VCaP (cell line): ENCODE measurements around the gene C20orf204.

Experiments
- H3K27ac ChIP-seq: fragments of 450-650 bp; 2 replicates; pipeline ENCODE4 v1.5.1; 2017
- CTCF ChIP-seq: fragments of 450-650 bp; conservative IDR thresholded peaks from 2 replicates; pipeline ENCODE4 v1.5.1; 2017; ENCODE audit warnings: mild to moderate bottlenecking, moderate library complexity

The C20orf204 gene

GRCh38 chr20:64073476-64074183 lies 37.6 kb downstream of the C20orf204 start:
- H3K27ac ChIP-seq: no peak overlapping the region
- TF ChIP-seq CTCF: no peak

- H3K27ac ChIP-seq: no peak overlapping the region
- TF ChIP-seq CTCF: no peak
Measured at GRCh38 chr20:64074184-64074789, 38.3 kb downstream of the C20orf204 start.

GRCh38 chr20:64074963-64075362 lies 39.0 kb downstream of the C20orf204 start:
- TF ChIP-seq CTCF: no peak
- no peak overlapping the region for H3K27ac ChIP-seq

- H3K27ac ChIP-seq: no peak overlapping the region
- no peak for TF ChIP-seq CTCF
Measured at GRCh38 chr20:64075556-64075955, 39.6 kb downstream of the C20orf204 start.

GRCh38 chr20:64076061-64076997 lies 40.3 kb downstream of the C20orf204 start:
- no peak overlapping the region for H3K27ac ChIP-seq
- no peak for TF ChIP-seq CTCF

- H3K27ac ChIP-seq: no peak overlapping the region
- TF ChIP-seq CTCF: no peak
Measured at GRCh38 chr20:64077094-64077493, 41.1 kb downstream of the C20orf204 start.

- H3K27ac ChIP-seq: no peak overlapping the region
- no peak for TF ChIP-seq CTCF
Measured at GRCh38 chr20:64077541-64077875, 41.5 kb downstream of the C20orf204 start.
